Gastroesophageal sphincter (tissue), 4 donors: Measurements from ENCODE around the gene GKAP1. TPM values are rescaled to one million over a fixed set of nuclear protein-coding genes. Genes with fewer than 3 reads are reported as not detected.
"Not testable (repeated sequence)": the region's sequence is repeated elsewhere in the genome, so short reads cannot be mapped to it uniquely, and the experiment has no call there.

ENCODE experiments used
- ATAC-seq: fragments of 150-250 bp; one replicate; pipeline ENCODE4 v1.9.1; 2016; ENCODE audit warnings: mild to moderate bottlenecking, moderate library complexity
- H3K27ac ChIP-seq, 4 donors: fragments of 200-600 bp; sonication (generic) in 3 of 4; 1 replicate in 3 of 4; 2 replicates in 1 of 4; pipeline ENCODE4 v1.5.1; 2016 to 2019
- H3K27me3 ChIP-seq: fragments of 200-600 bp; sonication (generic); one replicate; pipeline ENCODE4 v1.5.1; 2019
- H3K36me3 ChIP-seq, 2 donors: fragments of 200-600 bp; sonication (generic); one replicate each; pipeline ENCODE4 v1.5.1; 2019; ENCODE audit warnings: control low read depth in 1 of 2
- H3K4me1 ChIP-seq, 3 donors: fragments of 200-600 bp; sonication (generic); 1 replicate in 2 of 3; 2 replicates in 1 of 3; pipeline ENCODE4 v1.5.1; 2016 to 2019; ENCODE audit warnings: control low read depth in 2 of 3
- H3K4me3 ChIP-seq, 2 donors: fragments of 200-600 bp; sonication (generic); one replicate each; pipeline ENCODE4 v1.5.1; 2019; ENCODE audit warnings: mild to moderate bottlenecking in 1 of 2, moderate library complexity in 1 of 2
- H3K9me3 ChIP-seq, 3 donors: fragments of 200-600 bp; sonication (generic); one replicate each; pipeline ENCODE4 v1.5.1; 2017 to 2019; ENCODE audit warnings: control low read depth in 2 of 3
- EP300 ChIP-seq: sonication (generic); formaldehyde crosslinking; IDR thresholded peaks from one replicate; pipeline ENCODE4 v1.6.1; 2017; ENCODE audit warnings: antibody characterized with exemption, mild to moderate bottlenecking
- POLR2A ChIP-seq, 2 donors: fragments of 450-650 bp; IDR thresholded peaks; one replicate each; pipeline ENCODE4 v1.6.1; 2017; ENCODE audit warnings: antibody characterized with exemption in 2 of 2, mild to moderate bottlenecking in 2 of 2, moderate library complexity in 1 of 2
- POLR2AphosphoS5 ChIP-seq: sonication (generic); formaldehyde crosslinking; IDR thresholded peaks from one replicate; pipeline ENCODE4 v1.6.1; 2017; ENCODE audit warnings: antibody characterized with exemption
- WGBS, 2 donors: methylation state at CpG; one replicate each; pipeline ENCODE4 v1.1.5; 2018; ENCODE audit warnings: low coverage in 1 of 2; 5-methylcytosine and 5-hydroxymethylcytosine counted together
- total RNA-seq, 4 donors: library from RNA; depleted of rRNA; stranded (reverse); fragments of >200 nt; gene quantifications; one replicate each; pipeline ENCODE4 v1.1.0, GENCODE V29; 2016
- TF ChIP-seq, protein P1 (sequence below), 4 experiments: fragments of 200-600 bp in 2 of 4; fragments of 450-650 bp in 2 of 4; sonication (generic) in 1 of 4; IDR thresholded peaks; one replicate each; pipeline ENCODE4 v1.5.1; 2017 to 2019; ENCODE audit warnings: antibody characterized with exemption in 4 of 4, mild to moderate bottlenecking in 2 of 4, moderate library complexity in 2 of 4

The GKAP1 gene
- total RNA-seq, 4 donors from 2014 or later: 12.9 to 17.6 (median 15.1) TPM

DNA sequence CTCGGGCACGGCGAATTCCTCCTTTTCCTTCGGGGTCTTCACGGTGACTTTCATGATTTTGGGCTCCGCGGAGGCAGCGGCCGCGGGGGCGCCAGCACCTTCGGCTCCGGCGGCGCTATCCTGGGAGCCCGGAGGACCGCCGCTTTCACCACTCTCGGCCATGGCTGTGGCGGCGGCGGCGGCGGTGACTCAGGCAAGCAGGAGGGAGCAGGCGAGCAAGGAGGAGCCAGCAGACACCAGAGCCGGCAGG is 110.1 kb downstream of the GKAP1 start:
- peak overlapping the region; percentile 90 to 98 (median 96) for H3K27ac ChIP-seq
- ATAC-seq: peak; percentile 85
- H3K27me3 ChIP-seq: no peaks in the 10 kb centered on the region
- peaks cover 0 to 44% (median 8%) of the 10 kb centered on the region in 3 donors for H3K4me1 ChIP-seq
- no peaks in the 10 kb centered on the region for H3K9me3 ChIP-seq
- 0% methylated on average over 2 of the region's 26 CpGs; no CpG with 5 or more reads in 1 of the 2 donors for WGBS, 2 donors
- no peaks in the 10 kb centered on the region for H3K36me3 ChIP-seq
- no peak for TF ChIP-seq POLR2A (IDR thresholded peaks at IDR 0.05)
- TF ChIP-seq EP300: no peak
- TF ChIP-seq, protein P1, sequence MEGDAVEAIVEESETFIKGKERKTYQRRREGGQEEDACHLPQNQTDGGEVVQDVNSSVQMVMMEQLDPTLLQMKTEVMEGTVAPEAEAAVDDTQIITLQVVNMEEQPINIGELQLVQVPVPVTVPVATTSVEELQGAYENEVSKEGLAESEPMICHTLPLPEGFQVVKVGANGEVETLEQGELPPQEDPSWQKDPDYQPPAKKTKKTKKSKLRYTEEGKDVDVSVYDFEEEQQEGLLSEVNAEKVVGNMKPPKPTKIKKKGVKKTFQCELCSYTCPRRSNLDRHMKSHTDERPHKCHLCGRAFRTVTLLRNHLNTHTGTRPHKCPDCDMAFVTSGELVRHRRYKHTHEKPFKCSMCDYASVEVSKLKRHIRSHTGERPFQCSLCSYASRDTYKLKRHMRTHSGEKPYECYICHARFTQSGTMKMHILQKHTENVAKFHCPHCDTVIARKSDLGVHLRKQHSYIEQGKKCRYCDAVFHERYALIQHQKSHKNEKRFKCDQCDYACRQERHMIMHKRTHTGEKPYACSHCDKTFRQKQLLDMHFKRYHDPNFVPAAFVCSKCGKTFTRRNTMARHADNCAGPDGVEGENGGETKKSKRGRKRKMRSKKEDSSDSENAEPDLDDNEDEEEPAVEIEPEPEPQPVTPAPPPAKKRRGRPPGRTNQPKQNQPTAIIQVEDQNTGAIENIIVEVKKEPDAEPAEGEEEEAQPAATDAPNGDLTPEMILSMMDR (IDR thresholded peaks at IDR 0.05): peak in 1 of 4 experiments; percentile 19
- no peak for TF ChIP-seq POLR2AphosphoS5
- peak overlapping the region; percentile 75 to 91 for H3K4me3 ChIP-seq

DNA sequence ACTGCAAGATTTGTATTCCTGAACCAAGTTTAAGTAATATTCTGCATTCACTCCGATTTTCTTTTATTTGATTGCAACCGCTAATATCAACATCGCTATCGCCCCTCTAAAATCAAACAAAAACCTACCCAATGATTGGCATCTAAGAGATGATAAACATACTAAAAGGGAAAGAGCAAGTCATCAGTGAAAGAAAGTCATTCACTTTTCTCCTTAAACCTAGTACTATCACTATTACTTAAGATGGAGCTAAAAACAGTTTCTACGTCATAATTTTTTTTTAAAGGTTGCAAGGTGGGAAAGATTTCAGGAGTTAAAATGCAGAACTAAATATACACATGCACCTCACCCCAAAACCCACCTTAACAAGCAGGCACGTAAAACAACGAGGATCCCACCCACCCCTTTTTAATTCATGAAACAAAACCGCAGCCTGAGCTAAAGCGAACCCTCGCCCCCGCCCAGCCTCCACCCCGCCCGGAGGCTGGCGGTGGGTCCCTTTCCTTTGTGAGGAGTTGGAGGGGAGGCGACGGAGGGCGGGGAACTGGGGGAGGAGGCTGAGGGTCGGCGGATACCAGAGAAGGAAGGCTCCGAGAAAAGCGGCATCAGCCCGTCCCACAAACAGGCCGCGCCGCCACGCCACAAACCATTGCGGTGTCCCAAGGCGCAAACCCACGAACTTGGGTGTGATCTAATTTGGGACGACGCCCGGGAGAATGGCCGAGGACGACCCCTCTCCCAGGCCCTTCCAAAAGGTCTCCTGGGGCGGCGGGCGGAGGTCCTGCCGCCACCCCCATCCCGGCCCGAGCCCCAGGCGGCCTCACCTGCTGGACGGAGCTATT is 110.7 kb downstream of the GKAP1 start:
- peaks cover 0 to 50% (median 10%) of the 10 kb centered on the region in 3 donors for H3K4me1 ChIP-seq
- 0% methylated on average over 7 to 10 of the region's 42 CpGs for WGBS, 2 donors
- peak; percentile 3 for ATAC-seq
- H3K9me3 ChIP-seq: no peaks in the 10 kb centered on the region
- peak overlapping the region; percentile 90 to 98 (median 96) for H3K27ac ChIP-seq
- peak overlapping the region; percentile 75 to 91 for H3K4me3 ChIP-seq
- H3K27me3 ChIP-seq: no peaks in the 10 kb centered on the region
- TF ChIP-seq POLR2AphosphoS5: no peak
- no peak for TF ChIP-seq EP300
- TF ChIP-seq, protein P1 (IDR thresholded peaks at IDR 0.05): no peak
- no peak for TF ChIP-seq POLR2A (IDR thresholded peaks at IDR 0.05)
- no peaks in the 10 kb centered on the region for H3K36me3 ChIP-seq

DNA sequence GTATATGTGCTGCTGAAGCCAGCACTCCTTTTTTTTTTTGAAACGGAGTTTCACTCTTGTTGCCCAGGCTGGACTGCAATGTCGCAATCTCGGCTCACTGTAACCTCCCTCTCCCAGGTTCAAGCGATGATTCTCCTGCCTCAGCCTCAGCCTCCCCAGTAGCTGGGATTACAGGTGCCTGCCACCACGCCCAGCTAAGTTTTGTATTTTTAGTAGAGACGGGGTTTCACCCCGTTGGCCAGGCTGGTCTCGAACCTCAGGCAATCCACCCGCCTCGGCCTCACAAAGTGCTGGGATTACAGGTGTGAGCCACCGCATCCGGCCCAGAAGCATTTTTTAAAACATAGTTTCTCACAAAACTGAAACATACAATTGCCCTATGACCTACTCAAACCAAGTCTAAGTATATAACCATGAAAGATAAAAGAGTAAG is 112.3 kb downstream of the GKAP1 start:
- H3K4me3 ChIP-seq, H3K36me3 ChIP-seq, H3K27me3 ChIP-seq, H3K27ac ChIP-seq, H3K9me3 ChIP-seq, ATAC-seq: not testable (repeated sequence)
- WGBS, 2 donors: 80 to 98% methylated on average over 2 to 8 of the region's 12 CpGs
- peaks cover 3 to 66% (median 13%) of the 10 kb centered on the region in 3 donors for H3K4me1 ChIP-seq

DNA sequence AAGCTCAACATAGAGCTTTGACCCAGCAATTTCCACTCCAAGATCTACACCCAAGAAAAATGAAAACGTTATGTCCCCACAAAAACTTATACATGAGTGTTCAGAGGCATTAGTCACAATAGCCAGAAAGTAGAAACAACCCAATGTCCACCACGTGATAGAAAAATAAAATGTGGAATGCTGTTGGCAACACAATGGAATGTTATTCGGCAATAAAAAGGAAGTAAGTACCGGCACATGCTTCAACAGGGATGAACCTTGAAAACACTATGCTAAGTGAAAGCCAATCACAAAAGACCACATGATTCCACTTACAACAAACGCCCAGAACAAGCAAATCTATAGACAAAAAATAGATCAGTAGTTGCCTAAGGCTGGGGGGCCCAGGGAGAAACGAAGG is 115.8 kb downstream of the GKAP1 start:
- TF ChIP-seq POLR2A (IDR thresholded peaks at IDR 0.05) (no peak), POLR2AphosphoS5 (no peak), EP300 (no peak)
- TF ChIP-seq, protein P1 (IDR thresholded peaks at IDR 0.05): no peak
- H3K27me3 ChIP-seq: no peaks in the 10 kb centered on the region
- no peaks in the 10 kb centered on the region for H3K9me3 ChIP-seq
- H3K27ac ChIP-seq: peak overlapping the region in 3 of 4 donors; percentile 56 to 60 (median 57)
- H3K36me3 ChIP-seq: no peaks in the 10 kb centered on the region
- ATAC-seq: peak; percentile 79
- H3K4me3 ChIP-seq: no peak overlapping the region
- peaks cover 3 to 83% (median 13%) of the 10 kb centered on the region in 3 donors for H3K4me1 ChIP-seq
- WGBS, 2 donors: 35 to 41% methylated on average over 6 of the region's 6 CpGs

DNA sequence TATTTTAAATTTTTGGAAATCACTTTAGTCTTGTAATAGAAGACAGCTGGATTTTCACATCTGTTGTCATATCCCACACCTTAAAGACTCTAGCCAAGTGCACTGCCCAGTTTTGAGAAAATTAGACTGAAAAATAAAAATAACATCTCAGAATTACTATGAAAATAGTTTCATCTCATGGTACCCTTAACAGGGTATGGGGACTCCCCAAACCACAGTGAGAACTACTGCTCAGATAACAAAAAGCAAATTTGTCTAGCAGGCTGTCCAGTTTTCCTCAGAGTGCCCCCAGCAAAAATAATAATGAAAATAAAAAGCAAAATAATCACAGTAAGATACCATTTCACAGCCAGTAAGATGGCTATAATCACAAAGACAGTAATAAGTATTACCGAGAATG is 116.3 kb downstream of the GKAP1 start:
- H3K27ac ChIP-seq: peak overlapping the region in 3 of 4 donors; percentile 56 to 60 (median 57)
- no peaks in the 10 kb centered on the region for H3K27me3 ChIP-seq
- ATAC-seq: no peak
- no peak overlapping the region for H3K4me3 ChIP-seq
- no peak for TF ChIP-seq POLR2A (IDR thresholded peaks at IDR 0.05)
- peaks cover 3 to 79% (median 13%) of the 10 kb centered on the region in 3 donors for H3K4me1 ChIP-seq
- WGBS, 2 donors: 100% methylated on average over 1 of the region's 1 CpG
- no peaks in the 10 kb centered on the region for H3K36me3 ChIP-seq
- H3K9me3 ChIP-seq: no peaks in the 10 kb centered on the region

DNA sequence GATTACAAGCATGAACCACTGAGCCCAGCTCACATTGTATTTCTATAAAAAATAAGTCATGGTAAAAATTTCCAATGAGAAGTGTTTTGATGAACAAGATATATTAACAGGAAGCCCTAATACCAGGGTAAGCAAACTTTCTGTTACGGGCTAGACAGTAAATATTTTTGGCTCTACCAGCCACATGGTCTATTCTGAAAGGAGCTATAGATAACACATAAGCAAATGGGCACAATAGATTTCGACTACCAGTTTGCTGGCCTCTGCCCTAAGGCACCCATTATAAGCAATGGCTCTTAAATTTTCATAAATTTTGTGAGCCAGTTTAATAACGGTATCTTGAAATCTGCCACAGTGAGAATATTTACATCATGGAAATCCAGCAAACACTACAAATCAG is 118.0 kb downstream of the GKAP1 start:
- TF ChIP-seq POLR2AphosphoS5: no peak
- no peak for TF ChIP-seq POLR2A (IDR thresholded peaks at IDR 0.05)
- TF ChIP-seq EP300: no peak
- TF ChIP-seq, protein P1 (IDR thresholded peaks at IDR 0.05): no peak
- H3K4me1 ChIP-seq: peaks cover 3 to 78% (median 5%) of the 10 kb centered on the region in 3 donors
- no peaks in the 10 kb centered on the region for H3K9me3 ChIP-seq
- H3K27me3 ChIP-seq: no peaks in the 10 kb centered on the region
- H3K4me3 ChIP-seq: no peak overlapping the region
- no peak for ATAC-seq
- no peaks in the 10 kb centered on the region for H3K36me3 ChIP-seq
- H3K27ac ChIP-seq: no peak overlapping the region
- WGBS, 2 donors: 75 to 86% methylated on average over 2 to 3 of the region's 3 CpGs
